NCI-H1436 treated with DMSO at 0.1 percent for 48 hours (cell line): ENCODE results near the gene C13orf46.
"Not testable (repeated sequence)": the region's sequence is repeated elsewhere in the genome, so short reads cannot be mapped to it uniquely, and the experiment has no call there.

Experiments
- DNase-seq: peaks from one replicate; lab custom pipeline; 2025; lab: John Stamatoyannopoulos, UW

The C13orf46 gene

DNA sequence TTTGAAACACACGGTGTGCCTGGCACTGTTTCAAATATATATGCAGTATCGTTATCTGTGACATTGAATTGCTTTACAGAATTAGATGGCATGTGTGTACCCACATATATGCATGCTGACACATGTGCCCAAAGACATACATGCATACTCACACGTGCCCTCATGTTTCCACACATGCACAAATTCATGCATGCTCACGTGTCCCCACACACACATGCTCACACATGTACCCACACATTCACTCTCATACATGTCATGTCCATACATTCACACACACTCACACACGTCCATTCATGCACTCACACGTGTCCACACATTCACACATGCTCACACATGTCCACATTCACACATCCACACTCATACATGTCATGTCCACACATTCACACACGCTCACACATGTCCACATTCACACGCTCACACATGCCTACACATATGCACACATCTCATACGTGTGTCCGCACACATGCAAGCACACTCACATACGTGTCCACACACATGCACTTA is 17.9 kb upstream of the C13orf46 start:
- no peak for DNase-seq

DNA sequence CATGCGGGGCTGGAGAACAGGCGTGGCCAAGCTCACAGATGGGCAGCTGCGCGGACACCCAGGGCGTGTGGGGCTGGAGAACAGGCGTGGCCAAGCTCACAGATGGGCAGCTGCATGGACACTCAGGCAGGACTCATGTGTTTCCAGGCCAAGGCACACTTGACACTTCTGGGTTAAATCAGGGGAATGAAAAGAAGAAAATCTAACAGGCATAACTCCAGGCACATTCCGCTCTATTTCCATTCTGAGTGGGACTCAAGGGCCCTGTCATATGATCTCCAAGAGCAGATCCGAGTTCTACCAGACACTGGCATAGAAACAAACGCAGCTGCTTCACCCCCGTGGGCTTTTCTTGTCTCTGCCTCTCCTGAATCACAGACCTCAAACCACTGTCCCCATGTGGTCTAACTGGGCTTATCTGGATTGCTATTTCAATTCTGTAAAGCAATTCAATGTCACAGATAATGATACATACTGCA is 17.4 kb upstream of the C13orf46 start:
- no peak for DNase-seq

DNA sequence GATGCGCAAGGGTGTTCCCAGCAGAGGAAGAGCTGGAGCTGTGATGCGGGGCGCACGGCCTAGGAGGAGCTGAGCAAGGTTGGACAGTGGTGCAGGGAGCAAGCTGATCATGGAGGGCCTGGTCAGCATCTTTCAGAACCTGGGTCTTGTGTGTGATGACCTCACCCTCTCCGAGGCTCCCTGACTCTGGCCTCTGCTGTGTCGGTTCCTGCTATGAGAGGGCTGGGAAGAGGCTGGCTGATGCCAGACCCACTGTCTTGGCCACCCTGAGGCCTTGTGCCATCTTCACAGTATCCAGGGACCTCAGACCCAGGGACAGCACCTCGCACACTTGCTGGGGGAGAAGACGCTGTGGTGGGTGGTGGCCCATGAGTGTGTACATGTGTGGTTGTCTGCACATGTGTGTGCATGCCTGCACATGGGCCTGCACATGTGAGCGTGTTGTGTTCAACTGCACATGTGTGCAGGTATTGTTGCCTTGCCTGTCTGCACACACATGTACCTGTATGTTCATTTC is 16.5 kb upstream of the C13orf46 start:
- no peak for DNase-seq

DNA sequence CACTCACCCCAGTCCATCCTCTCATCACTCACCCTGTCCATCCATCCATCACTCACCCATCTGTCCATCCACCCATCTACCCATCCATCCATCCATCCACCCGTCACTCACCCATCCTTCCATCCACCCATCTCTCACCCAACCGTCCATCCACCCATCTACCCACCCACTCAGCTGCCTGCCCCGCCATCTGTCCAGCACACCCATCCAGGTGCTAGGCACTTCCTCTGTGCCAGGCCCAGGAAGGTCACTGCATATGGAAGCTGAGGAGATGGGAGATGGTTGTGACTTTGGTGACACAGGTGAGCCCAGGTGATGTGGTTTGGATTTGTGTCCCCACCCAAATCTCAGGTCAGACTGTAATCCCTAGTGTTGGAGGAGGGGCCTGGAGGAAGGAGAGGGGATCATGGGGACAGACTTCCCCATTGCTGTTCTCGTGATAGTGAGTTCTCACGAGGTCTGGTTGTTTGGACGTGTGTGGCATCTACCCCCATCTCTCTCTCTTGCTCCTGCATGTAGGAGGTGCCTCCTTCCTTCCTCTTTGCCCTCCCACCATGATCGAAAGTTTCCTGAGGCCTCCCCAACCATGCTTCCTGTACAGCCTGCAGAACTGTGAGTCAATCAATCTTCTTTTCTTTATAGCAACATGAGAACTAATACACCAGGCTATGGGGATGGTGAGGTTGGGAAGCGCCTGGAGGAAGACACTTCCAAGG is 15.9 kb upstream of the C13orf46 start:
- no peak for DNase-seq

DNA sequence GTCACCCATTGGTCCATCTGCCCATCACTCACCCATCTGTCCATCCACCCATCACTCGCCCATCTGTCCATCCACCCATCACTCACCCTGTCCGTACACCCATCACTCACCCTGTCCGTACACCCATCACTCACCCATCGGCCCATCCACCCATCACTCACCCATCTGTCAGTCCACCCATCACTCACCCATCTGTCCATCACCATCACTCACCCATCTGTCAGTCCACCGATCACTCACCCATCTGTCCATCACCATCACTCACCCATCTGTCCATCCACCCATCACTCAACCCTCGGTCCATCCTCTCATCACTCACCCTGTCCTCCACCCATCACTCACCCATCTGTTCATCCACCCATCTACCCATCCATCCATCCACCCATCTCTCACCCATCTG is 15.0 kb upstream of the C13orf46 start:
- DNase-seq, result not testable (repeated sequence)

GRCh38 chr13:113982296-113982661 is 8.4 kb upstream of the C13orf46 start:
- DNase-seq, result no peak

- DNase-seq, result no peak
Observed at GRCh38 chr13:113981611-113982295, 7.9 kb upstream of the C13orf46 start.

DNA sequence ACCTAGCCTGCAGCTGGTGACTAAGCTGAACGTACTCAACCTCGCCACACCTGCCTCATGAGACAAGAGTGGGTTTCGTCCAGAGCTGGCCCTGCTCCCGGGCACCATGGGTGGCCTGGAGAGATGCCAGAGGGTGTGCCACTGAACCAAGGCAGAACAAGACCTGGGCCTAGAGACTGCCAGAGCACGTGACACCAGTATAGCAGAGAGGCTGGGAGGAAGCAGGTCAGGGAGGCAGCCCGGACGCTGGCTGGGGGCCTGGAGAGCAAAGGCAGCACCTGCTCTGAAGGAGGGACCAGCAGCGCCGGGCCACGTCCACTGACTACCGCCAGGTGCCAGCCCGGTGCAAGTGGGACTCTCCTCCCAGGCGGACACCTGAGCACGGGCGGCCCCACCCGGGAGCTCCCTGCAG is 7.3 kb upstream of the C13orf46 start:
- DNase-seq, result no peak

- no peak for DNase-seq
Observed at GRCh38 chr13:113980489-113981064, 6.7 kb upstream of the C13orf46 start.

- no peak for DNase-seq
Observed at GRCh38 chr13:113979791-113980471, 6.1 kb upstream of the C13orf46 start.

GRCh38 chr13:113978741-113979481 is 5.0 kb upstream of the C13orf46 start:
- no peak for DNase-seq

- no peak for DNase-seq
Observed at GRCh38 chr13:113977976-113978375, 4.1 kb upstream of the C13orf46 start.

GRCh38 chr13:113976711-113977684 is 3.1 kb upstream of the C13orf46 start:
- DNase-seq, result no peak

DNA sequence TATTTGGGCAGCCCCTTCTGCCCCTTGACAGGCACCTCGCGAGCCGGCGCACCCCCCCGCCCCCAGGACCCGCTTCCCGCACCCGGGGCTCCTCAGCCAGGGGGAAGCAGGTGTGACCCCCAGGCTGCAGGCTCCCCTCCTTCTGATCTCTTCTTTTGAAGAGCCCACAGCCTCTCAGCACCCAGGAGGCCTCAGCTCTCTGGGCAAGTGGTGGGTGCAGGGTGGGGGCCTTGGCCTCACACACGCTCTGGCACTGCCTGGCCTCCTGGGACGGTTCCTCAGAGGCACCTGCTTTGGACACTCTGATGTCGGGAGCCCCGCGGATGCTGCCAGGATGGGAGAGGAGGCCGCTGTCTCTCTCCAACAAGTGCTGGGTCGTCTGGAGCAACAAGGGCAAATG is 1.5 kb upstream of the C13orf46 start:
- no peak for DNase-seq

DNA sequence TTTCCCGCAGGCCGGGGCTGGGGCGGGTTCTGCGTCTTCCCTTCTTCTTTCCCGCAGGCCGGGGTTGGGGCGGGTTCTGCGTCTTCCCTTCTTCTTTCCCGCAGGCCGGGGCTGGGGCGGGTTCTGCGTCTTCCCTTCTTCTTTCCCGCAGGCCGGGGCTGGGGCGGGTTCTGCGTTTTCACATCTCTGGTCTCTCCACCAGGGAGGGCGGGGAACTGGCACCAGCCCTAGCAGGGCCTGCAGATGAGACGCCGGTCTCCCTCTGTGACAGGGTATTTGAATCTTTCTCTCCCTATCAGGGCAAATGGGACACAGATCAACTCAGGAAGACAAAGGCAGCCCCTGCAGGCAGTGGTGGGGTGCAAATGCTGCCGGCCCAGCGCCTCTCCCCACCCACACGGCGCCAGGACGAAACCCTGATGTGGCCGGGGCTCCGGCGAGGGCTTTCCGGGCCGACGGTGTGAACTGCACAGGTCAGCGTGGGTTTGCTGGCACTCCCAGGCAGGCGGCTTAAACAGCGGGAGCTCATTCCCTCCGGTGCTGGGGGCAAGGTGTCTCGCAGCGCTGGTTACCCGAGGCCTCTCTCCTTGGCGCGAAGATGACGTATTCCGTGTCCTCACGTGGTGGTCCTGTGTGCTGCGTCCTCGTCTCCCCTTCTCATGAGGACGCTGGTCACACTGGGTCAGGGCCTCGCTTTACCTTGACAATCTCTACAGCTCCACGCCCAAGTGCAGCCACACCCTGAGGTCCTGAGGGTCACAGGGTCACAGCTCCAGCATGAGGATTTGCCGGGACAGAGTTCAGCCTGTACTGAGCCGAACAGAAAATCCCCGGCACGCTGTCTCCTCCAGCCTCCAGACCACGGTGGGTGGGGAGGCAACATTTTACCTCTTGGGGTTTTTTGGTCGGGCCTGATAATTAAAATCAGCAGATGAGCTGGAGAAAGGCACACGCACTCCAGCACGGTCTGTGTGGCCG is 717 bp upstream of the C13orf46 start:
- no peak for DNase-seq

- no peak for DNase-seq
Observed at GRCh38 chr13:113972451-113973217, 1.2 kb downstream of the C13orf46 start.

- no peak for DNase-seq
Observed at GRCh38 chr13:113971471-113972231, 2.2 kb downstream of the C13orf46 start.
